H9 (cell line): Measurements from ENCODE around the gene CARHSP1. TPM values are rescaled to one million over a fixed set of nuclear protein-coding genes. Genes with fewer than 3 reads are reported as not detected.
"Not testable (repeated sequence)": the region's sequence is repeated elsewhere in the genome, so short reads cannot be mapped to it uniquely, and the experiment has no call there.

Experiments used
- DNase-seq: peaks from one replicate; pipeline ENCODE4 v3.0.0-alpha.2; 2017
- H2AFZ ChIP-seq: one replicate; pipeline ENCODE4 v1.6.1; 2013; ENCODE audit warnings: mild to moderate bottlenecking, low read length, control low read depth, moderate library complexity
- H2AK5ac ChIP-seq: 2 replicates; pipeline ENCODE4 v1.6.1; 2013; ENCODE audit warnings: low read length, control low read depth, mixed read lengths; ENCODE audit not compliant: insufficient read length
- H2BK120ac ChIP-seq: one replicate; pipeline ENCODE4 v1.6.1; 2013; ENCODE audit warnings: low read depth, mild to moderate bottlenecking, low read length, control low read depth, inconsistent platforms; ENCODE audit not compliant: poor library complexity, severe bottlenecking
- H2BK12ac ChIP-seq: 2 replicates; pipeline ENCODE4 v1.6.1; 2013; ENCODE audit warnings: low read length, control low read depth, mixed read lengths, low read depth; ENCODE audit not compliant: insufficient read length
- H2BK15ac ChIP-seq: 2 replicates; pipeline ENCODE4 v1.6.1; 2013; ENCODE audit warnings: low read depth, low read length, control low read depth
- H2BK20ac ChIP-seq: one replicate; pipeline ENCODE4 v1.6.1; 2013; ENCODE audit warnings: low read depth, mild to moderate bottlenecking, low read length, control low read depth, inconsistent platforms; ENCODE audit not compliant: poor library complexity, severe bottlenecking
- H2BK5ac ChIP-seq: 2 replicates; pipeline ENCODE4 v1.6.1; 2013; ENCODE audit warnings: low read length, control low read depth, mixed read lengths; ENCODE audit not compliant: insufficient read length
- H3K14ac ChIP-seq: 2 replicates; pipeline ENCODE4 v1.6.1; 2013; ENCODE audit warnings: low read length, control low read depth; ENCODE audit not compliant: insufficient read depth
- H3K18ac ChIP-seq: 2 replicates; pipeline ENCODE4 v1.6.1; 2013; ENCODE audit warnings: low read depth, mild to moderate bottlenecking, mixed read lengths, low read length, control low read depth; ENCODE audit not compliant: insufficient read length
- H3K23ac ChIP-seq: 2 replicates; pipeline ENCODE4 v1.6.1; 2013; ENCODE audit warnings: low read length, control low read depth, mixed read lengths, low read depth; ENCODE audit not compliant: insufficient read length
- H3K23me2 ChIP-seq: 2 replicates; pipeline ENCODE4 v1.6.1; 2013; ENCODE audit warnings: low read depth, mild to moderate bottlenecking, mixed read lengths, low read length, control low read depth; ENCODE audit not compliant: insufficient read length, poor library complexity, severe bottlenecking
- H3K27ac ChIP-seq: 2 replicates; pipeline ENCODE4 v1.5.1; 2013; ENCODE audit warnings: low read length, control low read depth, mixed read lengths, low read depth; ENCODE audit not compliant: insufficient read length
- H3K27me3 ChIP-seq: 2 replicates; pipeline ENCODE4 v1.6.1; 2013; ENCODE audit warnings: low read length, control low read depth, inconsistent platforms; ENCODE audit not compliant: insufficient read depth
- H3K4ac ChIP-seq: 2 replicates; pipeline ENCODE4 v1.6.1; 2013; ENCODE audit warnings: low read depth, mild to moderate bottlenecking, control low read depth, inconsistent platforms, low read length, moderate library complexity
- H3K4me1 ChIP-seq: 2 replicates; pipeline ENCODE4 v1.6.1; 2013; ENCODE audit warnings: low read length, control low read depth, inconsistent platforms; ENCODE audit not compliant: insufficient read depth
- H3K4me2 ChIP-seq: 2 replicates; pipeline ENCODE4 v1.6.1; 2013; ENCODE audit warnings: low read length, control low read depth, mixed read lengths; ENCODE audit not compliant: insufficient read length, insufficient read depth
- H3K56ac ChIP-seq: 2 replicates; pipeline ENCODE4 v1.6.1; 2013; ENCODE audit warnings: low read depth, mild to moderate bottlenecking, mixed read lengths, low read length, control low read depth; ENCODE audit not compliant: insufficient read length
- H3K79me1 ChIP-seq: 2 replicates; pipeline ENCODE4 v1.6.1; 2013; ENCODE audit warnings: low read depth, mild to moderate bottlenecking, moderate library complexity, low read length, control low read depth, inconsistent platforms; ENCODE audit not compliant: insufficient read depth, poor library complexity, severe bottlenecking
- H3K79me2 ChIP-seq: 2 replicates; pipeline ENCODE4 v1.6.1; 2013; ENCODE audit warnings: low read length, control low read depth, inconsistent platforms; ENCODE audit not compliant: insufficient read depth
- H3K9ac ChIP-seq: 2 replicates; pipeline ENCODE4 v1.6.1; 2013; ENCODE audit warnings: low read length, control low read depth, mixed read lengths; ENCODE audit not compliant: insufficient read length; ENCODE audit errors: extremely low read depth
- H3K9me3 ChIP-seq: one replicate; pipeline ENCODE4 v1.6.1; 2013; ENCODE audit warnings: low read depth, low read length, inconsistent platforms; ENCODE audit not compliant: control insufficient read depth
- H3T11ph ChIP-seq: one replicate; pipeline ENCODE4 v1.6.1; 2013; ENCODE audit warnings: mild to moderate bottlenecking, low read length, control low read depth, inconsistent platforms
- H4K20me1 ChIP-seq: one replicate; pipeline ENCODE4 v1.6.1; 2013; ENCODE audit not compliant: control insufficient read depth, insufficient read length, insufficient read depth
- H4K5ac ChIP-seq: 2 replicates; pipeline ENCODE4 v1.6.1; 2013; ENCODE audit warnings: low read depth, mild to moderate bottlenecking, mixed read lengths, low read length, control low read depth; ENCODE audit not compliant: insufficient read length
- H4K8ac ChIP-seq: replicated peaks from 2 replicates; pipeline ENCODE4 v1.6.1; 2013; ENCODE audit warnings: low read length, control low read depth, mixed read lengths, low read depth; ENCODE audit not compliant: insufficient read length
- H4K91ac ChIP-seq: 2 replicates; pipeline ENCODE4 v1.6.1; 2013; ENCODE audit warnings: low read depth, mild to moderate bottlenecking, moderate library complexity, mixed read lengths, low read length, control low read depth; ENCODE audit not compliant: insufficient read length
- H3K27ac Mint-ChIP-seq, 3 experiments: 2 replicates in 2 of 3; 3 replicates in 1 of 3; pipeline ENCODE4 v1.8.0; 2020 to 2021; ENCODE audit warnings: mixed read lengths in 3 of 3, mild to moderate bottlenecking in 1 of 3, moderate library complexity in 1 of 3
- H3K27me3 Mint-ChIP-seq: 2 replicates; pipeline ENCODE4 v1.8.0; 2021; ENCODE audit warnings: low read depth, mild to moderate bottlenecking, moderate library complexity, mixed read lengths
- H3K36me3 Mint-ChIP-seq, 3 experiments: 2 replicates in 2 of 3; 3 replicates in 1 of 3; pipeline ENCODE4 v1.8.0; 2020 to 2021; ENCODE audit warnings: low read depth in 3 of 3, mixed read lengths in 3 of 3; ENCODE audit not compliant: insufficient read depth in 1 of 3
- H3K4me1 Mint-ChIP-seq, 2 experiments: 2 replicates each; pipeline ENCODE4 v1.8.0; 2020; ENCODE audit warnings: mixed read lengths in 2 of 2
- H3K4me3 Mint-ChIP-seq, 2 experiments: 2 replicates in 1 of 2; 3 replicates in 1 of 2; pipeline ENCODE4 v1.8.0; 2020 to 2021; ENCODE audit warnings: mild to moderate bottlenecking in 2 of 2, mixed read lengths in 2 of 2, moderate library complexity in 1 of 2
- H3K9me3 Mint-ChIP-seq, 2 experiments: 2 replicates in 1 of 2; 3 replicates in 1 of 2; pipeline ENCODE4 v1.8.0; 2020; ENCODE audit warnings: mild to moderate bottlenecking in 2 of 2, mixed read lengths in 2 of 2, moderate library complexity in 1 of 2
- WGBS: extraction: QIAGEN DNeasy Blood & Tissue Kit; methylation state at CpG from one replicate; pipeline ENCODE4 v1.1.7; 2013; ENCODE audit warnings: missing lambda C conversion rate, low lambda C conversion rate, mixed read lengths; ENCODE audit not compliant: insufficient read length; ENCODE audit errors: extremely low coverage; 5-methylcytosine and 5-hydroxymethylcytosine counted together
- total RNA-seq: library from RNA; stranded (reverse); gene quantifications from 2 replicates; pipeline ENCODE4 v1.2.1, GENCODE V29; 2021

Gene CARHSP1
- total RNA-seq, 1 experiment from 2014 or later, result 194 TPM

DNA sequence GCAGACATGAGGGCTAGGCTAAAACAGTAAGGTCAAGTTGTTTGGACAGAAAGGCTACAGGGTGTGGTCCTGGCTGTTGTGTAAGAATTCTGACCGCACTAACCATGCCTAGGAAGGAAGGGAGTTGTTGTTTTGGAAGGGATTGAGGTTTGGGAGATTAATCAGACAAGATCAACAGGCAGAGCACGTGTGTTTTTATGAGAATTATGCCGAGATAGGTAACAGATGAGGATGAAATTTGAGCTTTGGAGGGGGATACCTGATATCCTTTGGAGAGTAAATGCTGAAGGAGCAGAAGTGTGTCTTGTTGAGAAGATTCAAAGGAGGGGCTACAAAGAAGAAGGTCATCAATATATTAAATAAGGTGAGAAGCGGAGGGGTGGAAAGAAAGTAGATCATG is 26.8 kb downstream of the CARHSP1 start:
- H2BK15ac ChIP-seq, H3K56ac ChIP-seq, H4K5ac ChIP-seq, H3K27ac Mint-ChIP-seq, H3K9me3 ChIP-seq, H3T11ph ChIP-seq, H4K20me1 ChIP-seq, H4K8ac ChIP-seq, H3K23ac ChIP-seq, H3K79me1 ChIP-seq, H4K91ac ChIP-seq, H3K27me3 ChIP-seq, H3K9ac ChIP-seq, H3K23me2 ChIP-seq, H3K4me2 ChIP-seq, H2BK5ac ChIP-seq, H2AFZ ChIP-seq, H3K4me1 ChIP-seq, H3K4me3 Mint-ChIP-seq, H3K79me2 ChIP-seq, H3K14ac ChIP-seq, H3K18ac ChIP-seq, H3K9me3 Mint-ChIP-seq, H3K4ac ChIP-seq, H3K27me3 Mint-ChIP-seq, H2BK20ac ChIP-seq, DNase-seq, H3K27ac ChIP-seq, H2BK120ac ChIP-seq, H2AK5ac ChIP-seq, H2BK12ac ChIP-seq: not testable (repeated sequence)
- WGBS, result no CpG with 5 or more reads among the region's 4 CpGs
- Mint-ChIP-seq H3K4me1 (peaks cover 25 to 29% of the 10 kb centered on the region in 2 experiments), H3K36me3 (peaks cover 12 to 19% (median 13%) of the 10 kb centered on the region in 3 experiments)

DNA sequence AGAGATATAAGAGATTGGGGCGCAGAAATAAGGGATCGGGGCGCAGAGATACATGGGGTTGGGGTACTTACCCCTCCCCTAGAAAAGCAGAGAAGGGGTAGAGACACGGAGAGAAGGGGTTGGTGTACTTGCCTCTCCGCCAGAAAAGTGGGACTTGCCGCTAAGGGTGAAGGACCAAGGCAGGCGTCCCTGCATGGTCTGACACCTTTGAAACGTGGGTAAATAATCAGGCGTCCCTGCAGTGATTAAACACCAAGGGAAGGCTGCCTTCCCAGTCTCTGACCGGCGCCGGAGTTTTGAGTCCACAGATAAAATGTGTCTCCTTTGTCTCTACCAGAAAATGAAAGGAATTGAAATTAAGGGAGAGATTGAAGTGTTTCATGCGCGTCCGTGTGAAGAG is 31.2 kb downstream of the CARHSP1 start:
- H3K36me3 Mint-ChIP-seq, H3K27ac Mint-ChIP-seq: not testable (repeated sequence)
- WGBS, result no CpG with 5 or more reads among the region's 15 CpGs

More for the DNA sequence above, 31.2 kb downstream of the CARHSP1 start:
- H3K27ac ChIP-seq, H3K23me2 ChIP-seq, H2BK5ac ChIP-seq, H4K20me1 ChIP-seq, H3K18ac ChIP-seq, H2BK20ac ChIP-seq, H4K5ac ChIP-seq, H3K4ac ChIP-seq, H3K23ac ChIP-seq, H3T11ph ChIP-seq, H3K79me1 ChIP-seq, H3K27me3 ChIP-seq, DNase-seq, H3K9me3 ChIP-seq, H3K9ac ChIP-seq, H3K56ac ChIP-seq, H4K8ac ChIP-seq, H2BK15ac ChIP-seq, H3K79me2 ChIP-seq, H2AFZ ChIP-seq, H2AK5ac ChIP-seq, H2BK12ac ChIP-seq, H2BK120ac ChIP-seq, H3K14ac ChIP-seq, H4K91ac ChIP-seq, H3K27me3 Mint-ChIP-seq, H3K9me3 Mint-ChIP-seq, H3K4me1 ChIP-seq, H3K4me2 ChIP-seq, H3K4me3 Mint-ChIP-seq: not testable (repeated sequence)
- peaks cover 22% of the 10 kb centered on the region in 2 experiments for H3K4me1 Mint-ChIP-seq
